HG03066 (cell line): ENCODE results near the gene HSFX2.
"Not testable (repeated sequence)": the region's sequence is repeated elsewhere in the genome, so short reads cannot be mapped to it uniquely, and the experiment has no call there.

Experiments
- ATAC-seq: cut with Tn5 transposase; IDR thresholded peaks from one replicate; pipeline ENCODE4 v1.9.1; 2021; ENCODE audit warnings: low read depth; ENCODE audit not compliant: unreplicated experiment

Gene HSFX2

DNA sequence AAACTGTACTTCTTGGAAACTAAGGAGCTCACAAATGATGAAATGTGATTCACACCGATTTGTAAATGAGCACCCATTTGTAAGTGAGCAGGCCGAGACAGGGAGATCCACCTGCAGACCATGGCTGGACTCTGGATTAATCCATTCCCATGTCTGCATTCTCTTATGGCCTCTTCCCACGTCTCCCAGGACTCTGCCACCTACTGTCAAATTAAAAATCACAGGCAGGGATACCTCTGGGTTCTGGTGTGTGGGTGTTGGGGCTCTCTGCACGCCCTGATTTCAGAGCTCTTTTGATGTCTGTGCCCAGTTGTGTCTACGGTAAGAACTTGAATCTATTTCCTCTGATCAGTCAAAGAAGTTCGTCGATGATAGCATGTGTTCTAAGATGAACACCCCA is 4.1 kb downstream of the HSFX2 start:
- not testable (repeated sequence) for ATAC-seq

DNA sequence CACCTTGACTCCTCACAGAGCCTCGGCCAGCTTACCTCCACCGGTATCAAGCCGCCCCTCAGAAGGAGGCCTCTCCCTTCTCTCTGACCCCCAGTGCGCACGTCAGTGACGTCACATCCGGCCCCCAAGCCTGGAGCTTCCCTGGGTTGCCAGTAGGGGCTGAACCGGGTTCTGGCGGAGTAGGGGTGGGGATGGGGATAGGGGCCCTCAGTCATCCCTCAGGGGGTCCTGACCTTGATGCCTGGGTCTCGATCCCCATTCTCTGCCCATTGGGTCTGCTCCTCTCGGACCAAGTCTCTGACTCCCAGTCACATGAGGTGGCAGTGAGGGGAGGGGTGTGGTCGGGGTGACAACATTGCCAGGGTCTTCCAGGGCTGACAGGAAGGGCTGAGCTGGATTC is 7.8 kb downstream of the HSFX2 start, which contains the start of gene MAGEA9B:
TSS of gene MAGEA9B (minus strand) at position 101 of the 400 bp plus-strand sequence. CDS start 4,280 bp downstream, outside the sequence.
- not testable (repeated sequence) for ATAC-seq

DNA sequence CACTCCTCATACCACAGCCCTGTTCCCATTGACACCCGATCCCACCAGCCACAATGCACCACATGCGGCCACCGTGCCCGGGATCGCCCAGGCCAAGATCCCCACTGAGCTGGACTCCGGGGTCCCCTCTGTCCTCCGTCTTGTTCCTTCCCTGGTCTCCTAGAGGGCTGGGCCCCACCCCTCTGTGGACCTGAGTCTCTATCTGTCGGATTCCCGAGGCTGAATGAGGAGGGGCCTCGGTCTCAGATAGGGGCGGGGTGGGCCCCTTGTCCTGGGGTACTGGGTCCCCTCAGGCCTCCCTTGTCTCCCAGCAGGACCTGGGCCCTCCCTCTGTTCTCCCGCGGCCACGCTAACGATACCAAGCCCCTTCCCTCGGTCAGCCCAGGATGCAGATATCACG is 9.5 kb downstream of the HSFX2 start:
- ATAC-seq = not testable (repeated sequence)

DNA sequence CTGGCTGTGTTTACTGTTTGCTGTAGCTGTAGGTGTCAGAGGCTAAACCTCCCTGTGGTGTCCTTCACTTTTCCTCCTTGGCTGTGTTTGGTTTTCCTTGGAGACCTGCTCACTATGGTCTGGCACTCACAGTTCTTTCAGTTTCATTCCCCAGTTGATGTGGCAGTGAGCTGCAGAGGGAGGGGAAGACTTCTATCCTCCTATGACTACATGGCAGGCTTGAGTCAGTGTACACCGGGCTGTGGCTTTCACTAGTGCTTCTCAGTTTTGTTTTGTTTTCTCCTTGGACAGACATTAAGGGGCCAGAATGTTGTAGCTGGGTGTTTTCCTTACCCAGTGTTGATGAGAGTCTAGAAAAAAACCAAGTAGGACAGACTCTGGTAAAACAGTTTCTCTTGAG is 21.7 kb downstream of the HSFX2 start:
- peak; percentile 100 for ATAC-seq

DNA sequence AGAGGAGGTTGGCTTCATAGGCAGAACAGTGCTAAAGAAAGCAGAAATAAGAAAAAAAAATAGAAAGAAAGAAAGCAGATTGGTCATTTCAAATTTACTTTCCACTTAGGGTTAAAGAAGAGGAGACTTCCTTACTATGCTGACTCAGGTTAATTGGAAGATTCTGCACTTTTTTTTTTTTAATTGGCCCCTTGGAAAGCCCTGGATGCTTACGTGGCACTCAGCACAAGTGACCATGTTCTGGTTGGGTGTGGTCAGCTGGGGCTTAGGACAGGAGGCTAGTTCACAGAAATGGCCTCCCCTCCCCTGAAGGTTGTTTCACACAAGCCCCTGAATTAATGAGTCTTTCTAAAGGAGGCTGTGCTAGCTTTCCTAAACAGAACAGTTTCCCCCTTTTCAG is 22.4 kb downstream of the HSFX2 start:
- ATAC-seq = no peak

DNA sequence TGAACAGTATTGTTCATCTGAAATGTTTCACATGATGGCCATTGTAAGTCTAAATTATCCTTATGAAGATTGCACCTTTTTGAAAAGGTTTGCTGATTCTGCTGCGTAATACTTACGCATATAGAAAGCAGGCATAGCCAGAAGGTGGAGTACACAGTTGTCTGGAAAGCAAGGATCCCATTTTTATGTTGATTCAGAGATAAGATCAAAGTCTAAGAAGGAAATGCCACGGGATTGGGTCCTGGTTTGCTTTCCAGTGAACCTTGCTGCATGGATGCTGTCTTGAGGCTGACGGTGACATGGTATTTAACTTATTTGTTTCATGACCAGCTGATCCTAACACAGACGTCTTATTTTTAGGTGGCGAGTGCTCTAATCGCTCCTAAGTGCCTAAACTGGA is 23.3 kb downstream of the HSFX2 start:
- ATAC-seq = no peak

DNA sequence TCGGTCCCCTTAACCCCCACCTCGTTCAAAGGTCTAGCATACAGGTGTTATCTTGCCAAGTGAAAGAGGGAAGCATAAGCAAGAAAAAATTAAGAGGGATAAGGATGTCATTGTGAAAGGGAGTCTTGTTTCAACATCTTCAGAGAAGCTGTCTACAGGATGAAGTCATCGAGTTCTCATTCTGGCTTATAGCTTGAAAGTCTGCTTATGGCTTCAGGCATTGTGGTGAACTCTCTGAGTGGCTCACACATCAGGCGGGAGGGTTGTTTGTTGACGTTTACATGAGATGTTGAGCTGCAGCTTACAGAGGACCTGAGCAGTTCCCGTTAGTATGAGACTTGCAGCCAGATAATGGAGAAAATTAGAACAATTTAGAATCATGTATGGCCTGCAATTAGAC is 24.4 kb downstream of the HSFX2 start:
- no peak for ATAC-seq

DNA sequence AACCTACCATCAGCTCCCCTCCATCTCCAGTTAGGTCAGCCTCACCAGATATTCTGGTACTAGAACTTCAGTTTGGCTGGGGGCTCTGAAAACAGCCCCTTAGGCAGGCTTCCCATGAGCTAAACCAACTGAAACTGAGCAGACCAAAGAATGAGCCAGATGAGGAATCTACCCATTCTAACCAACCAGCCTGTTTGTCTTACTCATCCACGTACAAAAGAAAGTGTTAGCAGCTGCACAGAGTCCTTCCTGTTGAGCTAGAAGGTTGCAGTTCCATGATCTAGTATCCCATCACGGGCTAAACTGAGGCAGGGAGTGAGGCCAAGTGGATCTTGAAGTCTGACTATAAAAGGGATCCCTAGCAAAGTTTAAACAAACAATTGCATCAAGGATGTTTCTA is 25.3 kb downstream of the HSFX2 start:
- no peak for ATAC-seq

DNA sequence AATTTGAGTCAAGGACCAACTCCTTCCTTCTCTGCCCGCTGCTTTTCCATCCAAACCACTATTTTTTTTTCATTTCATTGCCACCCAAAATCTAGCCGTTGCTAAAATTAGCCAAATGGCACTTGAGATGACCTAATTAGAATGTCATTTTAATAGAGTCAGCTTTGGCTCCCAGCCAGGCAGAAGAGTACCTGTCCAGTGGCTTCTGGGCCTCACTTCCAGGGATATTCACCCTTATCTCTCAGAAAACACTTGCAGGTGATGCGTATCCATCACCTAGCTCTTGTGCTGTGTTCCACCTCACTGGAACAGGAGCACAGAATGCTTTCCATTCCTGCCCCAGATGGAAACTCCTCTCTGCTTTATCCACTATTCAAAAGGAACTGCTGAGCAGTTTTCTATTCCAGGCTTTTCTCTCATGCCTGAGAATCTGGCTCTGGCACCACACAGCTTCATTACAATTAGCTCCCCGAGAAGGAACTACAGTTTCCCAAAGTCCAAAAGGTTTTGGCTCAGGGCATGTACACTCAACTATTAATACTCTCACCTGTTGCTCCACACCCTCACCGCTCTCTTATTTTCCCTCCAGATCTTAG is 26.3 kb downstream of the HSFX2 start:
- ATAC-seq = no peak

DNA sequence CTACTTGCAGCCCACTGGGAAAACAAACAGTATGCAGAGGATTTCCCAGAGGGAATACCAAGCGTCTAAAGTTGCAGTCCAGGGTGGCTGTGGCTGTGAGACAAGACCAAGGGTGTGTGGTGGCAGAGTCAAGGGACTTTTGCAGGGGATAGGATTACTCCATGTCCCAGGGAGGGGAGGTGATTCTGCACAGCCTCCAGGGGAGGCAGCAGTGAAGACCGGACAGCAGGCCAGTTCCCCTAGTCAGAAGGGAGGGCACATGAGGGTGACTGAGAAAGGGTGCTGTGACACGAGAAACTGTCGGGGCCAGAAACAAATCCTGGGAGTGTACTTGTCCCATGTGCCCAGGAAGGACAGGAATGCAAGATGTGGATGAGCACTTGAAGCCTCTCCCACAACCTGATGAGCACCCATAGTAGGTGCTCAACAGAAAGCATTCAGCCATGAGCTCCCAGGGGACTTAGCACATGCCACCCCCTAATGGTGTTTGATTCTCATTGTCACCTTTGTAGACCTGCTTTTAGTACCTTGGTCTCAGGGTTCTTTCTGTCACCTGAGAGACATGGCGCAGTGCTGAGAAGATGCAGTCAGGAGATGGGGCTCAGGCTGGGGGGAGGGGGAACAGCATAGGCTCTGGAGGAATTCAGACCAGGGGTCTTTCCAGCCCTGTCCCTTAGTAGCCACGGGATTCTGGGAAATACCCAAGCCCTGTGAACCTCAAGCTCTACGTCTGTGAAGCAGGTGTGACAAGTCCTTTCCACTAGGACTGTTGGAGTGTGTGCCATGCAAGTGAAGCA is 27.3 kb downstream of the HSFX2 start:
- no peak for ATAC-seq

DNA sequence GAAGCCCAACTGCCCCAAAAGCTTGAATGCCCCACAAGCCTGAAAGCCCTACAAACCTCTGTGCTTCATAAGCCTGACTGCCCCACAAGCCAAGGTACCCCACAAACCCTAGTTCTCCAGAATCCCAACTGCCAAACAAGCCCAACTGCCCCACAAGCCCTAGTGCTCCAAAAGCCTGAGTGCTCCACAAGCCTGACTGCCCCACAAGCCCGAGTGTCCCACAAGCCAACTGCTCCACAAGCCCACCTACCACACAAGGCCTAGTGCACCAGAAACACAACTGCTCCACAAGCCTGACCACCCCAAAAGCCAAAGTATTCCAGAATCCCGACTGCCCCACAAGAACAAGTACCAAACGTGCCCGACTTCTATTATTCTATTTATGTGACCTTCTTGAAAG is 31.8 kb downstream of the HSFX2 start:
- ATAC-seq = no peak

DNA sequence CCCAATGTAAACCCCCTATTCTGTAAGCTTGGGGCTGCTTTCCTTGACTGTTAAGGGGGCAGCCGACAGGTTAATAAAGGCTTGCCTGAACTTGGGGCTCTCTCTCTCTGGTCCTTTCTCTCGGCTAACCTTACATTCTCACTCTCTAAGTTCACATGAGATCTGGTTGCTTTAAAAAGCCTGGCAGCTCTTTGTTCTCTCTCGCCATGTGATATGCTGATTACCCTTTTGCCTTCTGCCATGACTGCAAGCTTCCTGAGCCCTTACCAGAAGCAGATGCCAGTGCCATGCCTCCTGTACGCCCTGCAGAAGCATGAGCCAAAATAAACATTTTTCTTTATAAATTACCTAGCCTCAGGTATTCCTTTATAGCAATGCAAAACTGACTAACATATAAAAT is 39.9 kb downstream of the HSFX2 start:
- ATAC-seq = not testable (repeated sequence)

DNA sequence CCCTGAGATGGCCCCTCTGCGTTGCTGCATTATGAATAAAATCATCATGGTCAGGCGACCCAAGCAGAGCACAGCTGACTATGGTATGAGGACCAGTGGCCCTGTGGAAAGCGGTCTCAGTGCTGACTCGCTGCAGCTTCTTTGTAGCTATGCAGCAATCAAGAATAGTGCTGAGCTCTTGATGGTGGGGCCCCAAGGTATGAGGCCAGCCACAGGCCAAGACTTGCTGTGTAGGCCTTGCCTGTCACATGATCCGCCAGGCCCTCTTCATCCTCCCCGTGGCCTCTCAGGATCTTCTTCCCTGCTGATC is 43.2 kb downstream of the HSFX2 start:
- not testable (repeated sequence) for ATAC-seq

DNA sequence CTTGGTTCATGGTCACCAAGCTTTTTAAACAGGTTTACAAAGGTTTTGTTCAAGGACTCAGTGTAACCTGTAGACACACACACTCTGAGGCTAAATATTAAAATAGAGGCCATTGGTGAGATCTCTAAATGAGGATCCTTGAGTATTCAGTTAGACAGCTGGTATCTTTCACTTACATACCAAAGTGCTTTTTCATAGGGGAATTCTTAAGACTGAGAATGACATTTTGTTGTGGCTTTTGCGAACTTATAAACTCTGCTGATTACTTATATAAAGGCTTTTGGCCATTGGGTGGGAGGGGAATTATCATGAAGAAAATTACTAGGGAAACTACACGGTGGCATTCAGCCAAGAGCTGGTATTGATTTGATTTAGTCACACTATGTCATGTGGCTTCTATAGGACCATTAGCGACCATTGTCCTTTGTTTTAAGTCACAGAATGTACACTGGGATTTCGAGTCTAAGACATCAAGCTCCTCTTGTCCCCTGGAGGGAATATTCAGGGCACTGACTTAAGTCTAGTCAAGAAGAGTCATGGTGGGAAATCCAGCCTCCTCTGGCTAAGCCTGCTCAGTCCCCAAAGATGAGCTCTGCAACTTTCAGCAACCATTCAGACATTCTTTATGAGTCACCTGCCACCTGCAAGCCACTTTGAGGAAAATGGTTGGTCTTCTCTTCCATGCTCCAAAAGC is 43.7 kb downstream of the HSFX2 start:
- not testable (repeated sequence) for ATAC-seq

DNA sequence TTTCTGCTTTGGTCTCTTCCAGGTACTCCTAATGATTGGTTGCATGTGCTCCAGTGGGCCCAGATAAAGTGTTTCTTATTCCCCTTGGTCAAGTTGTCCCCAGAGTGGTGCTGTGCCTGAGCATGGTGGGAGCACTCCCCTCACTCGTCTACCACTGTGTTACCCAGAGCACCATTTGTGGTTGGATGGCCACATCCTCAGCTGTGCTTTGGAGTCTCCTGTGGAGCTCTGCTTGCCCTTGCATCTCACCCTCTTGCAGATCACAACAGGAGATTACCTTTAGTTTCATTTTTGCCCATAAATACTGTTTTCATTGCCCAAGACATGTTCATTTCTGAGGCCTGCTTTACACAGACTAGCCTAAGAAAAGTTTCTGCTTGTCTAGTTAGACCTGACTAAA is 44.7 kb downstream of the HSFX2 start:
- ATAC-seq = not testable (repeated sequence)

DNA sequence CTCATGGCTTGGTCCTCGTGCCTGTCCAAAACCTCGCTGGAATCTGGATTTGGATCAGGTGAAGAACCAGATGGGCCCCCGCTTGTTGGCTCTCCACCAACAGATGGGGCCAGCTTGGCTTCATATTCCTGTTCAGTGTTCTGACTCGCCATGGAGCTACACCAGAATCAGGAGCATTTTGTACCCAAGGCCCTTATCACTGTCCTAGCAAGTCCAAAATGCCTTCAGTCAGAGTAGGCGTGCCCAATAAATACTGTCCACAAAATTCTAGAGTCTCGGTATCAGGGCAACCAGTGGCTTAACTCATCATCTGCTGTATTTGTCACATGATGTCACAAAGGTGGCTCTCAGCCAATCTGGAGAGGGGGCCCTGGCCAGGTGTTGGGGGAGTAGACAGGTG is 45.4 kb downstream of the HSFX2 start, which contains the start of gene HSFX3:
TSS of gene HSFX3 (minus strand) at position 224 of the 400 bp plus-strand sequence. CDS start at position 152, 72 bp downstream.
- ATAC-seq = not testable (repeated sequence)

DNA sequence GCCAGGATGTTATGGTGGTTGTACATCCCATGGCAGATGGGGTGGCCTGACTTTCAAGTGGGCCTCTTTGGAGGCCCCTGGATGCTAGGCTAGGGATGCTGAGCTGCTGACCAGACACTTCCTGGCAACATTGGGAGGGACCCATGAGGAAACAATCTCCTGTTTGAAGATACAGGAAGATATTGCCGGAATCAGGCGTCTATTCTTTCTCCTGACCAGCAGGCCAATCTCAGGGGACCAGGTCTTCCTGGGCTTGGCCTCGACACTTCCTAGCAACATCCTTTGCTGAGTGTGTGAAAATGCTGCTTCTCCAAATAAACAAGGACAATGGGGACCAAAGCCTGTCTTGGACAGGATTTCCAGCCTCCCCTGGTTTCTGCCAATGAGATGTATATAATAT is 47.3 kb downstream of the HSFX2 start:
- not testable (repeated sequence) for ATAC-seq

DNA sequence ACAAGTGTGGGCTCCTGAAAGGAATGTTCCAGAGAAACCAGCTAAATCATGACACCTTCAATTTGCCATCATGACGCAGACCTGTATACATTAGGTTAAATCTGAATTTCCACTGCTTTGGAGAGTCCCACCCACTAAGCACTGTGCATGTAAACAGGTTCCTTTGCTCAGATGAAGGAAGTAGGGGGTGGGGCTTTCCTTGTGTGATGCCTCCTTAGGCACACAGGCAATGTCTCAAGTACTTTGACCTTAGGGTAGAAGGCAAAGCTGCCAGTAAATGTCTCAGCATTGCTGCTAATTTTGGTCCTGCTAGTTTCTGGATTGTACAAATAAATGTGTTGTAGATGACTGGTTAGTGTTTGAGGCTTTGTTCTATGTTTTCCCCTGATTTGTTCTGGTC is 48.2 kb downstream of the HSFX2 start:
- ATAC-seq = not testable (repeated sequence)

DNA sequence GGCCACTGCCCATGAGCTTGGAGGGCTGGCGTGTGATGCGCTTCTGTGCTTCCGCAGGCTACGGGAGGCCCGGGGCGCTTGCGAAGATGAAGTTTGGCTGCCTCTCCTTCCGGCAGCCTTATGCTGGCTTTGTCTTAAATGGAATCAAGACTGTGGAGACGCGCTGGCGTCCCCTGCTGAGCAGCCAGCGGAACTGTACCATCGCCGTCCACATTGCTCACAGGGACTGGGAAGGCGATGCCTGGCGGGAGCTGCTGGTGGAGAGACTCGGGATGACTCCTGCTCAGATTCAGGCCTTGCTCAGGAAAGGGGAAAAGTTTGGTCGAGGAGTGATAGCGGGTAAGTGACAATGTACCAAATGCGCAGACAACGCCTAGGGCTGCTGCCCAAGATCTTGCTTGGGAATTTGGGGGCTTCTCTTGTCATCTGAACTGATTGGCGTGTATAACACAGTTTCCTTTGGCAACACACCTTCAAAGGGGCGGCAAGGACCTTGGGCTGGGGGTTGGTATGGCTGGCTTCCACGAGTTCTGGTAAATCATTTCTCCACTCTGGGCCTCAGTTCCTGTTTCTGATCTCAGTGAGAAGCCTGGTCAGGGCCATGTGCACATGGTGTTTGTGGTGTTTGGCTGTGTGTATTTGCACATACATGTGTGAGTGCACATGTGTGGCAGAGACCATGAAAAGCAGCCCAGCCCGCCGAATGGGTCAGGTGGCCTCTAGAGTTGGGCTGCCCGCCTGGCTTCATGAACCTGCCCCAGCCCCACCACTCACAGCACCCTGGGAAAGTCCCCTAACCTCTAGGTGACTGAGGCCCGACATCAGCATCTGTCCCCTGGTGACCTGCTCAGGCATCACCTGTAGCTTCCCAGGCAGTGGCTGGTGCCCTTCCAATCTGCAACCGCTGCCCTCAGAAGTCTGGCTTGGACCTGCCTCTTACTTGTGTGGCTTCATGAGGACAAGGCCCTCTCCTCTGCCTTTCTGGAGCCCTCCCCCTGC is 49.3 kb downstream of the HSFX2 start:
- not testable (repeated sequence) for ATAC-seq
